HG02981 (cell line): ENCODE results near the gene MIGA2.
"Not testable (repeated sequence)": the region's sequence is repeated elsewhere in the genome, so short reads cannot be mapped to it uniquely, and the experiment has no call there.

Source experiments
- ATAC-seq: cut with Tn5 transposase; IDR thresholded peaks from one replicate; pipeline ENCODE4 v1.9.1; 2021; ENCODE audit warnings: mild to moderate bottlenecking, moderate library complexity; ENCODE audit not compliant: unreplicated experiment

Gene MIGA2

GRCh38 chr9:129112526-129112925 is 76.1 kb downstream of the MIGA2 start:
- not testable (repeated sequence) for ATAC-seq

- ATAC-seq = no peak
Observed at GRCh38 chr9:129113645-129114304, 77.3 kb downstream of the MIGA2 start.

- ATAC-seq = no peak
Observed at GRCh38 chr9:129118799-129119198, 82.4 kb downstream of the MIGA2 start.

- no peak for ATAC-seq
Observed at GRCh38 chr9:129121483-129121882, 85.1 kb downstream of the MIGA2 start.
